HEK293T (cell line): ENCODE measurements around the gene SH3BP4.

Experiments
- CTCF ChIA-PET: fragments of 350-600 bp; formaldehyde crosslinking; extraction: SDS; loops from one replicate; lab custom pipeline; 2021; ENCODE audit warnings: antibody characterized with exemption, inconsistent platforms; lab: Yijun Ruan, JAX
- POLR2A ChIA-PET: fragments of 350-600 bp; formaldehyde crosslinking; extraction: SDS; loops from one replicate; lab custom pipeline; 2020; ENCODE audit warnings: antibody characterized with exemption, inconsistent platforms; lab: Yijun Ruan, JAX
- DNase-seq: peaks from one replicate; pipeline ENCODE4 v3.0.0; 2012; ENCODE audit warnings: mixed read lengths; ENCODE audit errors: extremely low spot score
- ARNT ChIP-seq: fragments of 450-650 bp; IDR thresholded peaks from 2 replicates; pipeline ENCODE4 v1.6.1; 2017; ENCODE audit warnings: mild to moderate bottlenecking
- BHLHE40 ChIP-seq: fragments of 450-650 bp; IDR thresholded peaks from 2 replicates; pipeline ENCODE4 v1.6.1; 2016; ENCODE audit warnings: mild to moderate bottlenecking, moderate library complexity, borderline replicate concordance
- CTBP1 ChIP-seq: fragments of 450-650 bp; IDR thresholded peaks from 2 replicates; pipeline ENCODE4 v1.6.1; 2016; ENCODE audit warnings: borderline replicate concordance
- ELF4 ChIP-seq: fragments of 450-650 bp; IDR thresholded peaks from 2 replicates; pipeline ENCODE4 v1.6.1; 2017; ENCODE audit warnings: antibody characterized with exemption
- FOXA1 ChIP-seq: fragments of 450-650 bp; IDR thresholded peaks from 2 replicates; pipeline ENCODE4 v1.6.1; 2016; ENCODE audit warnings: mild to moderate bottlenecking
- FOXK2 ChIP-seq: fragments of 450-650 bp; IDR thresholded peaks from 2 replicates; pipeline ENCODE4 v1.6.1; 2016; ENCODE audit warnings: mild to moderate bottlenecking
- FOXM1 ChIP-seq: fragments of 450-650 bp; IDR thresholded peaks from 2 replicates; pipeline ENCODE4 v1.6.1; 2017; ENCODE audit warnings: mild to moderate bottlenecking, borderline replicate concordance
- HDGF ChIP-seq: fragments of 450-650 bp; IDR thresholded peaks from 2 replicates; pipeline ENCODE4 v1.6.1; 2017; ENCODE audit warnings: antibody characterized with exemption, borderline replicate concordance
- L3MBTL2 ChIP-seq: fragments of 450-650 bp; conservative IDR thresholded peaks from 2 replicates; pipeline ENCODE4 v1.6.1; 2016; ENCODE audit warnings: mild to moderate bottlenecking
- LEF1 ChIP-seq: fragments of 450-650 bp; IDR thresholded peaks from 2 replicates; pipeline ENCODE4 v1.6.1; 2017; ENCODE audit warnings: mild to moderate bottlenecking, borderline replicate concordance
- NFRKB ChIP-seq: fragments of 450-650 bp; IDR thresholded peaks from 2 replicates; pipeline ENCODE4 v1.6.1; 2016; ENCODE audit warnings: mild to moderate bottlenecking, moderate library complexity
- SP1 ChIP-seq: fragments of 450-650 bp; IDR thresholded peaks from 2 replicates; pipeline ENCODE4 v1.6.1; 2017
- SUZ12 ChIP-seq: fragments of 450-650 bp; IDR thresholded peaks from 2 replicates; pipeline ENCODE4 v1.6.1; 2016; ENCODE audit warnings: mild to moderate bottlenecking
- TARDBP ChIP-seq: fragments of 450-650 bp; IDR thresholded peaks from 2 replicates; pipeline ENCODE4 v1.6.1; 2016
- ZNF384 ChIP-seq: fragments of 450-650 bp; IDR thresholded peaks from 2 replicates; pipeline ENCODE4 v1.6.1; 2016
- TF ChIP-seq, protein P1 (sequence below): fragments of 450-650 bp; IDR thresholded peaks from 2 replicates; pipeline ENCODE4 v1.6.1; 2016

SH3BP4 gene

DNA sequence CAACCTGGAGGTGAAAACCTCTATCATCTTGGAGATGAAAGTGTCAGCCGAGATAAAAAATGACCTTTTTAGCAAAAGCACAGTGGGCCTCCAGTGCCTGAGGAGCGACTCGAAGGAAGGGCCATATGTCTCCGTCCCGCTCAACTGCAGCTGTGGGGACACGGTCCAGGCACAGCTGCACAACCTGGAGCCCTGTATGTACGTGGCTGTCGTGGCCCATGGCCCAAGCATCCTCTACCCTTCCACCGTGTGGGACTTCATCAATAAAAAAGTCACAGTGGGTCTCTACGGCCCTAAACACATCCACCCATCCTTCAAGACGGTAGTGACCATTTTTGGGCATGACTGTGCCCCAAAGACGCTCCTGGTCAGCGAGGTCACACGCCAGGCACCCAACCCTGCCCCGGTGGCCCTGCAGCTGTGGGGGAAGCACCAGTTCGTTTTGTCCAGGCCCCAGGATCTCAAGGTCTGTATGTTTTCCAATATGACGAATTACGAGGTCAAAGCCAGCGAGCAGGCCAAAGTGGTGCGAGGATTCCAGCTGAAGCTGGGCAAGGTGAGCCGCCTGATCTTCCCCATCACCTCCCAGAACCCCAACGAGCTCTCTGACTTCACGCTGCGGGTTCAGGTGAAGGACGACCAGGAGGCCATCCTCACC, 90.2 kb downstream of the SH3BP4 start:
- DNase-seq = no peak
- ChIA-PET POLR2A (no interaction called here), CTCF (no interaction called here)
- TF ChIP-seq, protein P1, sequence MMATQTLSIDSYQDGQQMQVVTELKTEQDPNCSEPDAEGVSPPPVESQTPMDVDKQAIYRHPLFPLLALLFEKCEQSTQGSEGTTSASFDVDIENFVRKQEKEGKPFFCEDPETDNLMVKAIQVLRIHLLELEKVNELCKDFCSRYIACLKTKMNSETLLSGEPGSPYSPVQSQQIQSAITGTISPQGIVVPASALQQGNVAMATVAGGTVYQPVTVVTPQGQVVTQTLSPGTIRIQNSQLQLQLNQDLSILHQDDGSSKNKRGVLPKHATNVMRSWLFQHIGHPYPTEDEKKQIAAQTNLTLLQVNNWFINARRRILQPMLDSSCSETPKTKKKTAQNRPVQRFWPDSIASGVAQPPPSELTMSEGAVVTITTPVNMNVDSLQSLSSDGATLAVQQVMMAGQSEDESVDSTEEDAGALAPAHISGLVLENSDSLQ = no peak
- no peak for TF ChIP-seq SP1
- no peak for TF ChIP-seq ELF4
- no peak for TF ChIP-seq FOXK2
- no peak for TF ChIP-seq L3MBTL2
- TF ChIP-seq ZNF384 = no peak
- TF ChIP-seq LEF1 = no peak
- no peak for TF ChIP-seq HDGF
- TF ChIP-seq BHLHE40 = no peak
- TF ChIP-seq SUZ12 = no peak
- no peak for TF ChIP-seq CTBP1

DNA sequence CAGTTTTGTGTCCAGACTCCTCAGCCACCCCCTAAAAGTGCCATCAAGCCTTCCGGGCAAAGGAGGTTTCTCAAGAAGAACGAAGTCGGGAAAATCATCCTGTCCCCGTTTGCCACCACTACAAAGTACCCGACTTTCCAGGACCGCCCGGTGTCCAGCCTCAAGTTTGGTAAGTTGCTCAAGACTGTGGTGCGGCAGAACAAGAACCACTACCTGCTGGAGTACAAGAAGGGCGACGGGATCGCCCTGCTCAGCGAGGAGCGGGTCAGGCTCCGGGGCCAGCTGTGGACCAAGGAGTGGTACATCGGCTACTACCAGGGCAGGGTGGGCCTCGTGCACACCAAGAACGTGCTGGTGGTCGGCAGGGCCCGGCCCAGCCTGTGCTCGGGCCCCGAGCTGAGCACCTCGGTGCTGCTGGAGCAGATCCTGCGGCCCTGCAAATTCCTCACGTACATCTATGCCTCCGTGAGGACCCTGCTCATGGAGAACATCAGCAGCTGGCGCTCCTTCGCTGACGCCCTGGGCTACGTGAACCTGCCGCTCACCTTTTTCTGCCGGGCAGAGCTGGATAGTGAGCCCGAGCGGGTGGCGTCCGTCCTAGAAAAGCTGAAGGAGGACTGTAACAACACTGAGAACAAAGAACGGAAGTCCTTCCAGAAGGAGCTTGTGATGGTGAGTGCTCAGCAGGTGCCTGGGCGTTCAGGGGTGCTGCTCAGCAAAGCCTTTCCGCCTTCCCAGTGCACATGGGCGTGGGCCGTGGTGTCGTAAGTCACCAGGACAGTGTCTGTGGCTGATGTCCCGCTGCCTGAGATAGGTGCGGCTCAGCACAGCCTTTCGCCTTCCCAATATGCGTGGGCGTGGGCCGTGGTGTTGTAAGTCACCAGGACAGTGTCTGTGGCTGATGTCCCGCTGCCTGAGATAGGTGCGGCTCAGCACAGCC, 91.0 kb downstream of the SH3BP4 start:
- ChIA-PET POLR2A (no interaction called here), CTCF (no interaction called here)
- TF ChIP-seq TARDBP (no peak), NFRKB (no peak), LEF1 (no peak)
- no peak for DNase-seq

DNA sequence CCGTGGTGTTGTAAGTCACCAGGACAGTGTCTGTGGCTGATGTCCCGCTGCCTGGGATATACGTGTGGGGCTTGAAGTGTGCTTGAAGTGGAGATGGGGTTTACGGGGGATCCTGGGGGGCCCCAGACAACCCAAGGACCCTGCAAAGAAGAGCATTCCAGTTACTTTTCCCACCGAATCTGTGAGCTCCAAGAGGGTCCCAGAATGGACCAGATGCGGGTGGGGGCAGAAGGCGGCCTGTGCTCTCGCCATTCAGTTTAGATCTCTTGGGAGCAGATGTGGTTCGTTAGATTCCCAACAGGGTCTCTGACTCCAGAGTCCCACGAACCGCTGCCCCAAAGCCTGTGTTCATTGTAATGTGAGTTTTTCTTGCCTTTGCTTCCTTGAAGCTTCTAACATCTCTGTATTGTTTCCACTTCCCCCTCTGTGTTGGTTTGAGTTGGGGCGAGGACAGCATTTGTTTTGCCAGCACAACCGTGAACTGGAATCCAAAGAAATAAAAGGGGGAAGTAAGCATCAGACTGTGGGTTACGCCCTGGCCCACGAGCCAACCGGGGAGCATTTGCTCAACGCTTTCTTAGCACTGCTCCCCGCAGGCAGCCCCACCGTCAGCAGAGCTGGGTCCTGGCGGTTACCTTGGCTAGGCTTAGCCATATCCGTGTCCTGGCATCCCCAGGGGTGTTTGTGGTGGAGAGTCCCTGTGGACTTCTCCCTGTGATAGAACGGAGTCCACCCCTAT, 92.1 kb downstream of the SH3BP4 start:
- ChIA-PET POLR2A (no interaction called here), CTCF (no interaction called here)
- TF ChIP-seq HDGF (no peak), ELF4 (no peak), ZNF384 (no peak), BHLHE40 (no peak)
- no peak for DNase-seq

DNA sequence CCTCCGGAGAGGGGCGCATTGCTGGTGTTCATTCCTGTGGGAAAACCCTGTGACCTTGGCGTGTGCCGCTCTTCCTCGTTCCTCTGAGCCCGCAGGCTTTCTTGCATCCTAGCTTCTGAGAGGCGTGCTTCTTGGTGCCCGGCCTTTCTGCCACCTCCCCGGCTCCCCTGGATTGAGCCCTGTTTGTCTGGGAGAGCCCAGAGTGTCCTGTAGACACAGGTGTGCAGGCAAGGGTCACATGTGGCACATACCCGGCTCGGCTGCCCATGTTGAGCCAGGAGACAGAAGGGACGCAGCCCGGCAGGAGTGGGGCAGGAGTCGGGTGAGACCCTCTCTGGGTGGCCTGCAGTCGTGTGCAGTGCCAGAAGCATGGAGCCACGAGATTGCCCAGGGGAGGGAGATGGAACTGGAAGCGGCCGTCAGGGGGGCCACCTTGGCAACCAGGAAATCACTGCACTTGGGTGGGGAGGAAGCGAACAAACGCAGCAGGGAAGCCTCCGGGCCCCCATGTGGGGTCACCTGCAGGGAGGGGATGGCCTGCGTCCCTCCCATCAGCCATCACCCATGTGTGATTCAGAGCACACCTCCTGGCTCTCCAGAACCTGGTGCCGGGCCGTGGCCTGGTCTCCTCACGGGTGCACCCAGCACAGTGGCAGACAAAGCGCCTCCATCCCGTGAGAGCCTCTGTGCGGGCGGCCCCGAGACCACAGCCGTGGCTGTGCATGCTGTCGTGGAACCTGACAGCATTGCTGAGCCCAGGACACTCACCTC, 92.9 kb downstream of the SH3BP4 start:
- DNase-seq = no peak
- TF ChIP-seq TARDBP (no peak), SUZ12 (no peak), FOXM1 (no peak), ZNF384 (no peak), FOXK2 (no peak), L3MBTL2 (no peak), FOXA1 (no peak), SP1 (no peak), HDGF (no peak), LEF1 (no peak), ARNT (no peak), ELF4 (no peak), NFRKB (no peak)
- TF ChIP-seq, protein P1 = no peak
- POLR2A ChIA-PET = no interaction called here
- CTCF ChIA-PET = no interaction called here

DNA sequence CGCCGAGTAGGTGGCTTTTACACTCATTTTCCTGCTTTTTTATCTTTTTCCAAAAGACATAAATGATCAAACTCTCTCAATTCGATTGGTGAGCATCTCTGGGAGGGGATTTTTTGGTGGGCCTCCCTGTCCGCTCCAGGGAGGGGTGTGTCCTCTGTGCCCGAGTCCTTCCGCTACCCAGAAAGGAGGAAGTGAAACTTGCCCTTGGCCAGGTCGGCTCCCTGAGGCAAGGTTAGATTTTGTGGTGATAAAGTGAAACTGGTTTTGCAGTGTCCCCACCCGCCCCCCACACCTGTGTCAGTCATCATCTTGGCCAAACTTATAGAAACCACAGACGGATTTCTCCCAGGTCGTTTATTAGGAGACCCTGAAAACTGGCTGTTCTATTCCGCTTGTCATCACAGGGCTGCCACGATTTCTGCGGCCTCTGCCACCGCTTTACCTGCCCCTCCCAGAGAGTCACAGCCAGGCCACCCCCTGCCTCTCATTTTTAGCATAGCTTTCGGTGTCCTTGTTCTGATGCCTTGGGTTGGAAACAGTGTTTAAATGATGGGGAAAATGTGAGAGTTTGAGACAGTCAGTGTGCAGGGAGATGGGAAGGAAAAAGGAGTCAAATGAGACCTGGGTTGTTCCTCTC, 93.6 kb downstream of the SH3BP4 start:
- TF ChIP-seq FOXA1 (no peak), LEF1 (no peak), ZNF384 (no peak), NFRKB (no peak), SUZ12 (no peak), SP1 (no peak), TARDBP (no peak), FOXK2 (no peak), ELF4 (no peak), ARNT (no peak), HDGF (no peak), BHLHE40 (no peak), CTBP1 (no peak), FOXM1 (no peak), L3MBTL2 (no peak)
- TF ChIP-seq, protein P1 = no peak
- ChIA-PET POLR2A (no interaction called here), CTCF (no interaction called here)
- DNase-seq = no peak
